Measurements from ENCODE around the gene EEF1G.

The EEF1G gene

DNA sequence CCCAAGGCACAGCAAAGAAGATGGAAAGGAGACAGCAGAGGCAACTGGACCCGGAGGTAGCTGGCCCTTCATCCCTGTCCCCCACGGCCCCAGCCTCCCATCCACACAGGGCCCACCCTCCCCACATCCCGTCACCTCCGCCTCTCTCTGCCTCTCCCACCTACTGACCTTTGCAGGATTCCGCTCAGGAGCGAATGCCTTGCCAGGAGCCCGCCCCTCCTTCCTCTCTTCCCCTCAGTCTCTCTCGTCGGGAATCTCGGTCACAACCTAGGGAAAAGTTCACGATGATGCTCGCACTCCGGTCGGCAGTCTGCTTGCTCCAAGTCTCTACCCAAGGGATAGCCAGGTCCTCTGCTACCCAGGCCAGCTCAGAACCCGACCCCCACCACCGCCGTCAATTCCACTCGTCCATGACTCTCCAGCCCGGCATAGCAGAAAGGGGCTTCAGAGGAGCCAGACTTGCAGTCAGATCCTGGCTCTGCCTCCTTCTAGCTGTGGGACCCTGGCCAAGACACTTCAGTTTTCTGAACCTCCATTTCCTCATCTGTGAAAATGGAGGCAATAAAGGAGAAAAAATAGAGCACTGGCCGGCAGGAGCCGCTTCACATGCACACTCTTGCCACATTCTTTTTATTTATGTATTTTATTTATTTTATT is 37.3 kb downstream of the EEF1G start:
- no peak for DNase-seq

GRCh38 chr11:62535802-62536201 is 37.9 kb downstream of the EEF1G start:
- DNase-seq: no peak

DNA sequence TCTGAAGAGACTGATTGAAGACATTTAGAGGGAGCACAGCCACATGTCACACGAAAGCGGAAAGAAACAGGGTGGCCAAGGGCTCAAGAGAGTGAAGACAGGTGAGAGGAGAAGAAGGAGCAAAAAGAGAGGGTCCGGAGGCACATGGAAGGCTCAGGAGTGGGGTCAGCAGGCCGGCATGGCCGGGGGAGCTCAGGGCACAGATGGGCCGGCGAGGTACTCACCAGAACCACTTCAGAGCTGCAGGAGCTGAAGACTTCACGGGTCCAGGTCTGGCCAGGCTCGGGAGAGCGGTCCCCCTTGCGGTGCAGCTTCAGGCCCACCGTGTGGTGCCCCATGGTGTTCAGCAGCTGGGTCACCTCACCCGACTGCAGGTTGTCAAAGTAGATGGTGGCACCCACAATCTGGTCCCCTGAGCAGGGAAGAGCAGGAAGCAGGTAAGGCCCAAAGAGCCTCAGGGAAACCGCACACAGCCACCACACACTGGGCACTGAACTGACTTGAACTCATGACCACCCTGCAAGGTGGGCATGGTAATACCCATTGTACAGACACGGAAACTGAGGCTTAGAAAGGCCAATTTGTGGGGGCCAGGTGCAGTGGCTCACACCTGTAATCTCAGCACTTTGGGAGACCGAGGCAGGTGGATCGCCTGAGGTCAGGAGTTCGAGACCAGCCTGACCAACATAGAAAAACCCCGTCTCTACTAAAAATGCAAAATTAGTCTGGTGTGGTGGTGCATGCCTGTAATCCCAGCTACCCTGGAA is 38.7 kb downstream of the EEF1G start:
- DNase-seq: no peak

- DNase-seq: no peak
These were observed 41.6 kb downstream of the EEF1G start for GRCh38 chr11:62532096-62532495.

- no peak for DNase-seq
These were observed 56.8 kb downstream of the EEF1G start for GRCh38 chr11:62516736-62517371.

GRCh38 chr11:62514151-62514550 is 59.5 kb downstream of the EEF1G start:
- DNase-seq: no peak

- DNase-seq: no peak
These were observed 60.1 kb downstream of the EEF1G start for GRCh38 chr11:62513626-62514025.

GRCh38 chr11:62512961-62513360 is 60.7 kb downstream of the EEF1G start:
- DNase-seq: no peak

Data from CD4-positive, alpha-beta T cell treated with Interleukin-15 for 1 hour (primary cell).